B cell (primary cell): ENCODE results near the gene KIAA0753.

Source experiments
- CTCF ChIP-seq: fragments of 200-600 bp; IDR thresholded peaks from one replicate; pipeline ENCODE4 v1.8.0; 2022; ENCODE audit warnings: antibody characterized with exemption, mild to moderate bottlenecking
- EZH2 ChIP-seq: IDR thresholded peaks from 2 replicates; pipeline ENCODE4 v1.6.1; 2012; ENCODE audit warnings: borderline replicate concordance, low read depth, mild to moderate bottlenecking, moderate library complexity, low read length; ENCODE audit not compliant: insufficient read depth, poor library complexity, severe bottlenecking

- TF ChIP-seq CTCF (no peak), EZH2 (no peak)
Measured at GRCh38 chr17:6642592-6642991, 2.1 kb upstream of the KIAA0753 start.
